LNCAP (cell line): ENCODE measurements around the gene STOX2.

Experiments used
- CTCF ChIP-seq: fragments of 450-650 bp; IDR thresholded peaks from 2 replicates; pipeline ENCODE4 v1.5.1; 2017; ENCODE audit warnings: mild to moderate bottlenecking

STOX2 gene

GRCh38 chr4:183875251-183875825, 29.8 kb upstream of the STOX2 start:
- no peak for TF ChIP-seq CTCF

GRCh38 chr4:183876268-183876934, 28.7 kb upstream of the STOX2 start:
- no peak for TF ChIP-seq CTCF

- TF ChIP-seq CTCF: no peak
These were observed 26.7 kb upstream of the STOX2 start for GRCh38 chr4:183878251-183878970.

- TF ChIP-seq CTCF: no peak
These were observed 19.8 kb upstream of the STOX2 start for GRCh38 chr4:183885205-183885720.

- TF ChIP-seq CTCF: no peak
These were observed 17.8 kb upstream of the STOX2 start for GRCh38 chr4:183887351-183887750.

GRCh38 chr4:183888564-183888963, 16.5 kb upstream of the STOX2 start:
- no peak for TF ChIP-seq CTCF

GRCh38 chr4:183889190-183889589, 15.9 kb upstream of the STOX2 start:
- TF ChIP-seq CTCF: no peak
